Measurements from ENCODE around the gene STXBP1. TPM values are rescaled to one million over a fixed set of nuclear protein-coding genes. Genes with fewer than 3 reads are reported as not detected.

The STXBP1 gene
- total RNA-seq, 1 experiment from 2014 or later: 40.6 TPM

DNA sequence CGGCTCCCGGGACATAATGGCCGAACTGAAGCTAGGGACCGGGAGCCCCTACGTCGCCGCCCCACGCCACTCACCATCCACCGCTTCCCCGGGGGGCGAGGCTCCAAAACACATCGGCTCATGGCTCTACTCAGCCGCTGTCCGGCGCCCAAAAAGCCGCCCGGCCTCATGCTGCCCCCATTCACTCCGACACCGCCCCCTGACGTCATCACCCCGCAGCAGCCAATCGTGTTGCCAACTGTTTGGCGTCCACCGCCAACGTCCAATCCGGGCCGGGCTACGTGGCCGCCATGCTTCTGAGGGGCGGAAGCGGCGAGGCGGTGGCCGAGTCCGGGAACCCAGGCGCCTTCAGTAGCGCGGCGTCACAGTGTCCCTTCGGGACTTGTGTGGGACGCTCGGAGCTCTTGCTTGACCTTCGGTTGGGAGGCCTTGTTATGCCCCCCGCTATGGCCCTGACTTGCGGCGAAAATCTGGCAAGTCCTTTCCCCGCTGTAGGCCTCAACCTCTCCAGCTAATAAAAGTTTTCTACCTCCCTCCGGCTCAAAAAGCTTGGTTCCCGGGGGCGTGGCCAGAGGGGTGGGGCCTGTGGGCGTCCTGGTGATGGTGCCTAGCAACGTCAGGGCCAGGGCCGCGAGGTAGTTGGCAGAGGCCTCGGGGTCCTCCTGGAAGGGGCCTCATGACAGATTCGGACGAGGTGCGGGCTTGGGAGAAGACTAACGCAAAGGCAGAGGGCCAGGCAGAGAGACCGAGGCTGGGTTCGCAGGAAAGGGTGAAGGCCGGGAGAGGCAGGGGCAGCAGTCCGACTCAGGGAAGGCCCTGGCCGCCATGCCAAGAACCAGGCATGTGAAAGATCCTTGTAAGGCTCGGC is 103.6 kb downstream of the STXBP1 start, which contains the start of the genes PTRH1 and TTC16:
Gene PTRH1, minus strand, starts transcription at position 194 of the 868 bp plus-strand sequence. Its CDS starts 24 bp downstream, at position 170.
Gene TTC16, plus strand, starts transcription at position 610 of the 868 bp plus-strand sequence. Its CDS starts 67 bp downstream, at position 677.
- ChIA-PET RAD21 (ENCODE audit: low non-redundant PET in 1 of 2, low total read pairs in 2 of 2, uncharacterized antibody in 2 of 2, unreplicated experiment in 2 of 2) (interaction anchor here in 1 of 2 experiments (1.2 kb wide), 1 partner anchor 19 kb away, joined by 4 read pairs; the partner anchor contains the start of gene TOR2A), CTCF (interaction anchor here (1.0 to 1.5 kb wide), 2 partner anchors 19 to 154 kb away, joined by 3 to 12 read pairs; partner anchors contain the start of gene TOR2A), POLR2A (interaction anchor here (0.6 to 1.2 kb wide), 2 partner anchors 19 to 25 kb away, joined by 3 read pairs; no protein-coding TSS in a partner anchor)
- Histone ChIP-seq H2AFZ (ENCODE audit: low read depth, low read length, poor library complexity, severe bottlenecking) (peak within 1 kb of the TSS; percentile 60), H3K9me3 (ENCODE audit: control insufficient read depth in 1 of 2, insufficient read depth in 1 of 2, low read depth in 1 of 2, low read length in 2 of 2) (no peaks in the 10 kb centered on the region), H3K79me2 (ENCODE audit: insufficient read depth, low read length) (peaks cover 13% of the 10 kb centered on the region), H3K27ac (ENCODE audit: low read depth, low read length) (peak within 1 kb of the TSS; percentile 82), H4K20me1 (ENCODE audit: insufficient read depth) (no peaks in the 10 kb centered on the region), H3K27me3 (ENCODE audit: insufficient read depth, low read length) (no peaks in the 10 kb centered on the region), H3K4me2 (ENCODE audit: low read length) (peak within 1 kb of the TSS; percentile 91), H3K9ac (ENCODE audit: low read length) (peak within 1 kb of the TSS; percentile 93), H3K4me1 (ENCODE audit: control insufficient read depth in 1 of 2, insufficient read depth in 2 of 2, low read length in 2 of 2) (peaks cover 14 to 24% of the 10 kb centered on the region in 2 experiments), H3K4me3 (replicated peaks in 1 of 2; ENCODE audit: low read depth in 1 of 2, low read length in 2 of 2) (peak within 1 kb of the TSS; percentile 90 to 92), H3K36me3 (ENCODE audit: control insufficient read depth in 1 of 2, insufficient read depth in 2 of 2, low read length in 2 of 2) (peaks cover 0 to 4% of the 10 kb centered on the region in 2 experiments; a peak in 1 of 4 replicates), H3K9me2 (ENCODE audit: insufficient read depth) (no peaks in the 10 kb centered on the region)
- TSS peak; percentile 52 for BruUV-seq (replicated peaks)
- peak; percentile 93 for DNase-seq (ENCODE audit: low read depth, low spot score)
- ATAC-seq: peak; percentile 94
- intact Hi-C loops (cut with micrococcal nuclease): no loop called here
- no peak for TF ChIP-seq SP1 (IDR thresholded peaks at IDR 0.05; ENCODE audit: low read depth)
- TF ChIP-seq POLR2A (IDR thresholded peaks at IDR 0.05; ENCODE audit: borderline replicate concordance, extremely low read depth, insufficient read depth, insufficient read length): peak; percentile 42
- TF ChIP-seq, protein P1, sequence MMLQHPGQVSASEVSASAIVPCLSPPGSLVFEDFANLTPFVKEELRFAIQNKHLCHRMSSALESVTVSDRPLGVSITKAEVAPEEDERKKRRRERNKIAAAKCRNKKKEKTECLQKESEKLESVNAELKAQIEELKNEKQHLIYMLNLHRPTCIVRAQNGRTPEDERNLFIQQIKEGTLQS (IDR thresholded peaks at IDR 0.05): no peak
- TF ChIP-seq EZH2phosphoT487 (IDR thresholded peaks at IDR 0.05; ENCODE audit: borderline replicate concordance): no peak
- TF ChIP-seq, protein P2, sequence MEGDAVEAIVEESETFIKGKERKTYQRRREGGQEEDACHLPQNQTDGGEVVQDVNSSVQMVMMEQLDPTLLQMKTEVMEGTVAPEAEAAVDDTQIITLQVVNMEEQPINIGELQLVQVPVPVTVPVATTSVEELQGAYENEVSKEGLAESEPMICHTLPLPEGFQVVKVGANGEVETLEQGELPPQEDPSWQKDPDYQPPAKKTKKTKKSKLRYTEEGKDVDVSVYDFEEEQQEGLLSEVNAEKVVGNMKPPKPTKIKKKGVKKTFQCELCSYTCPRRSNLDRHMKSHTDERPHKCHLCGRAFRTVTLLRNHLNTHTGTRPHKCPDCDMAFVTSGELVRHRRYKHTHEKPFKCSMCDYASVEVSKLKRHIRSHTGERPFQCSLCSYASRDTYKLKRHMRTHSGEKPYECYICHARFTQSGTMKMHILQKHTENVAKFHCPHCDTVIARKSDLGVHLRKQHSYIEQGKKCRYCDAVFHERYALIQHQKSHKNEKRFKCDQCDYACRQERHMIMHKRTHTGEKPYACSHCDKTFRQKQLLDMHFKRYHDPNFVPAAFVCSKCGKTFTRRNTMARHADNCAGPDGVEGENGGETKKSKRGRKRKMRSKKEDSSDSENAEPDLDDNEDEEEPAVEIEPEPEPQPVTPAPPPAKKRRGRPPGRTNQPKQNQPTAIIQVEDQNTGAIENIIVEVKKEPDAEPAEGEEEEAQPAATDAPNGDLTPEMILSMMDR (IDR thresholded peaks at IDR 0.05 in 2 of 3, conservative IDR thresholded peaks at IDR 0.05 in 1 of 3; ENCODE audit: borderline replicate concordance in 1 of 3, insufficient read depth in 1 of 3, low read depth in 2 of 3, low read length in 2 of 3): no peak
- TF ChIP-seq, protein P3, sequence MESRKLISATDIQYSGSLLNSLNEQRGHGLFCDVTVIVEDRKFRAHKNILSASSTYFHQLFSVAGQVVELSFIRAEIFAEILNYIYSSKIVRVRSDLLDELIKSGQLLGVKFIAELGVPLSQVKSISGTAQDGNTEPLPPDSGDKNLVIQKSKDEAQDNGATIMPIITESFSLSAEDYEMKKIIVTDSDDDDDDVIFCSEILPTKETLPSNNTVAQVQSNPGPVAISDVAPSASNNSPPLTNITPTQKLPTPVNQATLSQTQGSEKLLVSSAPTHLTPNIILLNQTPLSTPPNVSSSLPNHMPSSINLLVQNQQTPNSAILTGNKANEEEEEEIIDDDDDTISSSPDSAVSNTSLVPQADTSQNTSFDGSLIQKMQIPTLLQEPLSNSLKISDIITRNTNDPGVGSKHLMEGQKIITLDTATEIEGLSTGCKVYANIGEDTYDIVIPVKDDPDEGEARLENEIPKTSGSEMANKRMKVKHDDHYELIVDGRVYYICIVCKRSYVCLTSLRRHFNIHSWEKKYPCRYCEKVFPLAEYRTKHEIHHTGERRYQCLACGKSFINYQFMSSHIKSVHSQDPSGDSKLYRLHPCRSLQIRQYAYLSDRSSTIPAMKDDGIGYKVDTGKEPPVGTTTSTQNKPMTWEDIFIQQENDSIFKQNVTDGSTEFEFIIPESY (IDR thresholded peaks at IDR 0.05; ENCODE audit: extremely low read depth, insufficient replicate concordance, low read length): no peak
- TF ChIP-seq, protein P4, sequence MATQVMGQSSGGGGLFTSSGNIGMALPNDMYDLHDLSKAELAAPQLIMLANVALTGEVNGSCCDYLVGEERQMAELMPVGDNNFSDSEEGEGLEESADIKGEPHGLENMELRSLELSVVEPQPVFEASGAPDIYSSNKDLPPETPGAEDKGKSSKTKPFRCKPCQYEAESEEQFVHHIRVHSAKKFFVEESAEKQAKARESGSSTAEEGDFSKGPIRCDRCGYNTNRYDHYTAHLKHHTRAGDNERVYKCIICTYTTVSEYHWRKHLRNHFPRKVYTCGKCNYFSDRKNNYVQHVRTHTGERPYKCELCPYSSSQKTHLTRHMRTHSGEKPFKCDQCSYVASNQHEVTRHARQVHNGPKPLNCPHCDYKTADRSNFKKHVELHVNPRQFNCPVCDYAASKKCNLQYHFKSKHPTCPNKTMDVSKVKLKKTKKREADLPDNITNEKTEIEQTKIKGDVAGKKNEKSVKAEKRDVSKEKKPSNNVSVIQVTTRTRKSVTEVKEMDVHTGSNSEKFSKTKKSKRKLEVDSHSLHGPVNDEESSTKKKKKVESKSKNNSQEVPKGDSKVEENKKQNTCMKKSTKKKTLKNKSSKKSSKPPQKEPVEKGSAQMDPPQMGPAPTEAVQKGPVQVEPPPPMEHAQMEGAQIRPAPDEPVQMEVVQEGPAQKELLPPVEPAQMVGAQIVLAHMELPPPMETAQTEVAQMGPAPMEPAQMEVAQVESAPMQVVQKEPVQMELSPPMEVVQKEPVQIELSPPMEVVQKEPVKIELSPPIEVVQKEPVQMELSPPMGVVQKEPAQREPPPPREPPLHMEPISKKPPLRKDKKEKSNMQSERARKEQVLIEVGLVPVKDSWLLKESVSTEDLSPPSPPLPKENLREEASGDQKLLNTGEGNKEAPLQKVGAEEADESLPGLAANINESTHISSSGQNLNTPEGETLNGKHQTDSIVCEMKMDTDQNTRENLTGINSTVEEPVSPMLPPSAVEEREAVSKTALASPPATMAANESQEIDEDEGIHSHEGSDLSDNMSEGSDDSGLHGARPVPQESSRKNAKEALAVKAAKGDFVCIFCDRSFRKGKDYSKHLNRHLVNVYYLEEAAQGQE (IDR thresholded peaks at IDR 0.05; ENCODE audit: low read depth): no peak
- no peak for TF ChIP-seq SIN3A (IDR thresholded peaks at IDR 0.05; ENCODE audit: low read depth)
- no peak for TF ChIP-seq JUND (IDR thresholded peaks at IDR 0.05)
- no peak for TF ChIP-seq EGR1 (IDR thresholded peaks at IDR 0.05; ENCODE audit: low read depth)
- no peak for TF ChIP-seq ZNF274 (IDR thresholded peaks at IDR 0.05; ENCODE audit: low read depth, low read length)
- no peak for TF ChIP-seq CEBPB (IDR thresholded peaks at IDR 0.05; ENCODE audit: low read depth)
- TF ChIP-seq POLR2AphosphoS5 (IDR thresholded peaks at IDR 0.05; ENCODE audit: low read depth, low read length): peak; percentile 57
- TF ChIP-seq ELF1 (IDR thresholded peaks at IDR 0.05; ENCODE audit: borderline replicate concordance, low read depth): no peak
- no peak for TF ChIP-seq SRF (IDR thresholded peaks at IDR 0.05; ENCODE audit: low read depth)
- no peak for TF ChIP-seq CBX3 (IDR thresholded peaks at IDR 0.05; ENCODE audit: low read depth)
- peak; percentile 99 for TF ChIP-seq YY1 (IDR thresholded peaks at IDR 0.05; ENCODE audit: extremely low read depth, insufficient replicate concordance, low read depth, low read length)
- peak; percentile 69; the same call in 1 of the 2 replicates for TF ChIP-seq ZFX (IDR thresholded peaks at IDR 0.05)
- TF ChIP-seq RAD21 (IDR thresholded peaks at IDR 0.05; ENCODE audit: low read depth): no peak
